AG08396 (cell line): ENCODE results near the gene PLCG2.
"Not testable (repeated sequence)": the region's sequence is repeated elsewhere in the genome, so short reads cannot be mapped to it uniquely, and the experiment has no call there.

Experiments used
- DNase-seq: peaks from one replicate; pipeline ENCODE4 v3.0.0; 2012; ENCODE audit warnings: low spot score, mixed read lengths

PLCG2 gene

DNA sequence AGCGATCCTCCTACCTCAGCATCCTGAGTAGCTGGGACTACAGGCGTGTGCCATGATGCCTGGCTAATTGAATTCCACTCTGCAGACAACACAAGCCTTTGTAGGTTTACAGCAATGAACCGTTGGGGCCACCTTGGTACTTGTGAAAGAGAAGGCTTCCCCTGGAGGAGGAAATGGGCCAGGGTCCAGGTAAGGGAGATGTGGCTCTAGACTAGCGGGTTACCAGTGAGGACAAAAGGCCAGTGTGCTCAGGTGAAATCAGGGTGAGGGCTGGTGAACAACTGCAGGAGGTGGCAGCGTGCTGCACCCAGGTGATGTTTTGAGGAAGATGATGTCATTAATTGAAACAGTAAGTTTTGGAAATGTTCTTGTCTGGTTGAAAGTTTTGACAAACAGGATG, 225.5 kb downstream of the PLCG2 start:
- DNase-seq = no peak

DNA sequence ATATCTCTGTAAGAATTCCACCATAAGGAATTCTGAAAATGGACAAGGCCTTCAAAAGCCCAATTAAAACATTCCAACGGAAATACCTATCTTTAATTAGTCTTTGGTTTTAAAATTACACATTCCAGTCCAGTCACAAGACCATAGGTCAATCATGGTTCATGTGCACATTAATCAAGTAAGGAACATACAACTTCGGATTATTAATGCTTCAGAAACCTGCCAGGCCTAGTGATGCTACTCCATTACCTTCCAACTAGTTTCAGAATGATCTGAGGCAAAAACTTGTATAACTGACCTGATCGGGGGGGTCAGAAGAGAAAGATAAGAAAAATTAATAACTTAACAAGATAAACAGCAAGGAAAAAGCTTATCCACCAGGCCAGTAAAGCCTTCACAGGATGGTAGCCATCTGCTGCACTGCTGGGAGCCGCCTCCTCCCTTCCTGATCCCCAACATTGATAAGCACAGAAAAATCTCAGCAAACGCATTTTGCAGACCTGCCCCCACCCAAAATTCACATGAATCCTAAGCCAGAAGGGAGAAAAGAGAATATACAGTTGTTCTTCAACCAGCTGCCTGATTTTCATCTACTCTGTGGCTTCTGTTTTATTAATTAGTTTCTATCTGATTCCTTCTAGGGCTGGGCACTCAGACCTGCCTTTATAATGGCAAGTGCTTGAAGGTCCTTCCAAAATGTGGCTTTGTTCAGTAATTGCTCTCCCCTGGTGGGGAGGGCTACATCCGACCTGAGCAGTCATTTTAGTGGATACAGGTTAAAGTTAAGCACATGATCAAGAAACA, 226.1 kb downstream of the PLCG2 start:
- DNase-seq = no peak

DNA sequence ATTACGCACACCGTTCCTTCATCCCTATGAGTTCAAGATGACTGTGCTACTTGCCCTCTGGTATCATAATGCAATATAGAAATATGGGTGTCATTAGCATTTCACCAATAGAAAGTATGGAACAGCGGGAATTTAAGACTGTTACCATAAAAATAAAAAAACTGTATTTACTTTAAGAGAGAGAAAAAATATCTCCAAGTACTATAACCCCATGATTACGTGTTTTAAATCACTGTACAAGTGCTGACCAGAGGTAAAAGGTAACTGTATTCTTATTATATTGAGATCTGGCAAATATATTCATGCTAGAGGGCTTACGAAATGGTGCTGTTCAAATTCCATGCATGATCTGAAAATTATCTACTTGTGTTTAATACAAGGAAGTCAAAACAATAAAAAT, 226.9 kb downstream of the PLCG2 start:
- DNase-seq = no peak

DNA sequence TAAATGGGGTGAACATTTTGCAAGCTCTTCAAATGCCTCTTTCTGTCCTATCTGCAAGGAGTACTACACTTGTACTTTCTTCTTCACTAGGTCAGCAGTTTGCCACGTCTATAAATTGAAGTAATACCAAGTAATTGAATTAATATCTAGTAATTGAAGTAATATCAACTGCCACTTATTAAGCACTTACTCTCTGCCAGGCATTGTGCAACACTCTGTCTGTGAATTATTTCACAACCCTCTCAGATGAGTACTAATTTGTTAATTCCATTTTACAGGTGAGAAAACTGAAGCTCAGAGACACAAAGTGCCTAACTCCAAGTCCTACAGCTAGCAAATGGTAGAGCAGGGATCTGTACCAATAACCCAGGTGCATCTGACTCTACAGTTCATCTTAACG, 228.1 kb downstream of the PLCG2 start:
- DNase-seq = no peak

DNA sequence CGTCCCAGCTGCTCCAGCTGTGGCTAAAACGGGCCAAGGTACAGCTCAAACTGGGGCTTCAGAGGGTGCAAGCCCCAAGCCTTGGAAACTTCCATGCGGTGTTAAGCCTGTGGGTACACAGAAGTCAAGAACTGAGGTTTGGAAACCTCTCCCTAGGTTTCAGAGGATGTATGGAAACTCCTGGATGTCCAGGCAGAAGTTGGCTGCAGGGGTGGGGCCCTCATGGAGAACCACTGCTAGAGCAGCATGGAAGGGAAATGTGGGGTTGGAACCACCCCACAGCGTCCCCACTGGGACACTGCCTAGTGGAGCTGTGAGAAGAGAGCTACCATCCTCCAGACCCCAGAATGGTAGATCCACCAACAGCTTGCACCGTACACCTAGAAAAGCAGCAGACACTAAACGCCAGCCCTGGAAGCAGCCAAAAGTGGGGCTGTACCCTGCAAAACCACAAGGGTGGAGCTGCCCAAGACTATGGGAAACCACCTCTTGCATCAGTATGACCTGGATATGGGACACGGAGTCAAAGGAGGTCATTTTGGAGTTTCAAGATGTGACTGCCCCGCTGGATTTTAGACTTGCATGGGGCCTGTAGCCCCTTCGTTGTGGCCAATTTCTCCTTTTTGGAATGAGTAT, 230.0 kb downstream of the PLCG2 start:
- DNase-seq = no peak

DNA sequence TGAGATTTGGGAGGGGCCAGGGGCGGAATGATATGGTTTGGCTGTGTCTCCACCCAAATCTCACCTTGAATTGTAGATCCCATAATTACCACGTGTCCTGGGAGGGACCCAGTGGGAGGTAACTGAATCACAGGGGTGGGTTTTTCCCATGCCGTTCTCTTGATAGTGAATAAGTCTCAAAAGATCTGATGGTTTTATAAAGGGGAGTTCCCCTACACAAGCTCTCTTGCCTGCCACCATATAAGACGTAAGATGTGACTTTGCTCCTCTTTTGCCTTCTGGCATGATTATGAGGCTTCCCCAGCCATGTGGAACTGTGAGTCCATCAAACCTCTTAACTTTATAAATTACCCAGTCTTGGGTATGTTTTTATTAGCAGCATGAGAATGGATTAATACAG, 230.7 kb downstream of the PLCG2 start:
- DNase-seq = not testable (repeated sequence)

DNA sequence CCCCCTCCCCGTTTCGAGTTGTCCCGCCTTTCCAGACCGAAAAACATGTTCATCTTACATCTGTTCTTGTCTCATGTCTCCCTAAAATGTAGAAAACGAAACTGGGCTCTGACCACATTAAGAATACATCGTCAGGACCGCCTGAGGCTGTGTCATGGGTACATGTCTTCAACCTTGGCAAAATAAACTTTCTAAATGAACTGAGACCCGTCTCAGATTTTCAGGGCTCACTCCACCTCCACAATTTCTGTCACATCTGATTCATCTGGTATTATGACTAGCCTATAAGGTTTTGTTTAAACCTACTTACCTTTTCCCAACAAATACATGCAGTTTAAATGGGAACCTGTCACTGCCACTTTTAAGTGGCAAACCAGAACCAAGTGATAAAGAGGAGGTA, 231.6 kb downstream of the PLCG2 start:
- no peak for DNase-seq

DNA sequence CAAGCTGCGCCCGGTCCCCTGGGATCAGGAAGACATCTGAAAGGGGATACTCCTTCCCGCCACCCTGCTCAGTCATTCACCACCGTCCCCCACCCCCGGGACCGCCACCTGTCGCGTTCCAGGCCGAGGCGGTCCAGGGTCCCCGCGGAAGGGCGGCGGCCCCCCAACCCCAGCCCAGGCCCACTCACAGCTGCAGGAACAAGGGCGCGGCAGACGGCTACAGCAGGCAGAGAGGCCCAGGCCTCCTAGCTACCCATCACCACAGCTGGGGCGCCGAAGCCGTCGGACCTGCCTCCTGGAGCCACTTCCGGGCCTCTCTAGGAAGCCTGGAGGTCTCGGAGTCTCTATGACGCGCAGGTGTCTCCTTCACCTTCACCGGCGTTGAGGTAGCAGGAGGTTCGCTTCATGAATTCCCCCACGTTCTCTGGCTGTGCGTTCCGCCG, 232.1 kb downstream of the PLCG2 start, which contains the start of gene SDR42E1:
SDR42E1 (minus strand) TSS at position 272 of the 443 bp plus-strand sequence. CDS start 10,612 bp downstream, outside the sequence.
- DNase-seq = no peak
